NCI-H82 treated with DMSO at 0.1 percent for 48 hours (cell line): ENCODE results near the gene PKNOX2.
"Not testable (repeated sequence)": the region's sequence is repeated elsewhere in the genome, so short reads cannot be mapped to it uniquely, and the experiment has no call there.

ENCODE experiments used
- DNase-seq: peaks from one replicate; lab custom pipeline; 2025; ENCODE audit not compliant: unreplicated experiment; lab: John Stamatoyannopoulos, UW

The PKNOX2 gene

GRCh38 chr11:125201525-125202141 is 37.1 kb downstream of the PKNOX2 start:
- no peak for DNase-seq

GRCh38 chr11:125202362-125202880 is 37.9 kb downstream of the PKNOX2 start:
- DNase-seq, result no peak

- DNase-seq, result no peak
Measured at GRCh38 chr11:125202977-125203376, 38.4 kb downstream of the PKNOX2 start.

GRCh38 chr11:125207866-125208425 is 43.4 kb downstream of the PKNOX2 start:
- DNase-seq, result no peak

- DNase-seq, result no peak
Measured at GRCh38 chr11:125210066-125210465, 45.5 kb downstream of the PKNOX2 start.

- DNase-seq, result no peak
Measured at GRCh38 chr11:125211191-125211947, 46.8 kb downstream of the PKNOX2 start.

- DNase-seq, result no peak
Measured at GRCh38 chr11:125211948-125212340, 47.4 kb downstream of the PKNOX2 start.

GRCh38 chr11:125214601-125215565 is 50.3 kb downstream of the PKNOX2 start:
- DNase-seq, result no peak

- no peak for DNase-seq
Measured at GRCh38 chr11:125215976-125216375, 51.4 kb downstream of the PKNOX2 start.

GRCh38 chr11:125218336-125218735 is 53.8 kb downstream of the PKNOX2 start:
- DNase-seq, result no peak

GRCh38 chr11:125221461-125221860 is 56.9 kb downstream of the PKNOX2 start:
- no peak for DNase-seq

- no peak for DNase-seq
Measured at GRCh38 chr11:125222494-125222893, 57.9 kb downstream of the PKNOX2 start.

GRCh38 chr11:125223161-125223560 is 58.6 kb downstream of the PKNOX2 start:
- DNase-seq, result not testable (repeated sequence)

GRCh38 chr11:125223901-125224361 is 59.4 kb downstream of the PKNOX2 start:
- no peak for DNase-seq

- no peak for DNase-seq
Measured at GRCh38 chr11:125224391-125225021, 60.0 kb downstream of the PKNOX2 start.

- DNase-seq, result no peak
Measured at GRCh38 chr11:125225401-125225800, 60.9 kb downstream of the PKNOX2 start.

- no peak for DNase-seq
Measured at GRCh38 chr11:125226031-125226430, 61.5 kb downstream of the PKNOX2 start.

- DNase-seq, result no peak
Measured at GRCh38 chr11:125226706-125227105, 62.2 kb downstream of the PKNOX2 start.

- DNase-seq, result no peak
Measured at GRCh38 chr11:125227151-125227550, 62.6 kb downstream of the PKNOX2 start.

- no peak for DNase-seq
Measured at GRCh38 chr11:125228445-125228844, 63.9 kb downstream of the PKNOX2 start.
